PC-9 (cell line): ENCODE measurements around the gene AADAC.

Source experiments
- EZH2 ChIP-seq: fragments of 200-600 bp; sonication (generic); IDR thresholded peaks from 2 replicates; pipeline ENCODE4 v1.8.0; 2017; ENCODE audit warnings: antibody characterized with exemption, low read depth
- TF ChIP-seq, protein P1 (sequence below): fragments of 200-600 bp; sonication (generic); conservative IDR thresholded peaks from 2 replicates; pipeline ENCODE4 v1.6.1; 2017; ENCODE audit warnings: mixed run types, antibody characterized with exemption, mild to moderate bottlenecking, moderate library complexity

GRCh38 chr3:151777880-151778279 is 36.0 kb upstream of the AADAC start:
- TF ChIP-seq, protein P1, sequence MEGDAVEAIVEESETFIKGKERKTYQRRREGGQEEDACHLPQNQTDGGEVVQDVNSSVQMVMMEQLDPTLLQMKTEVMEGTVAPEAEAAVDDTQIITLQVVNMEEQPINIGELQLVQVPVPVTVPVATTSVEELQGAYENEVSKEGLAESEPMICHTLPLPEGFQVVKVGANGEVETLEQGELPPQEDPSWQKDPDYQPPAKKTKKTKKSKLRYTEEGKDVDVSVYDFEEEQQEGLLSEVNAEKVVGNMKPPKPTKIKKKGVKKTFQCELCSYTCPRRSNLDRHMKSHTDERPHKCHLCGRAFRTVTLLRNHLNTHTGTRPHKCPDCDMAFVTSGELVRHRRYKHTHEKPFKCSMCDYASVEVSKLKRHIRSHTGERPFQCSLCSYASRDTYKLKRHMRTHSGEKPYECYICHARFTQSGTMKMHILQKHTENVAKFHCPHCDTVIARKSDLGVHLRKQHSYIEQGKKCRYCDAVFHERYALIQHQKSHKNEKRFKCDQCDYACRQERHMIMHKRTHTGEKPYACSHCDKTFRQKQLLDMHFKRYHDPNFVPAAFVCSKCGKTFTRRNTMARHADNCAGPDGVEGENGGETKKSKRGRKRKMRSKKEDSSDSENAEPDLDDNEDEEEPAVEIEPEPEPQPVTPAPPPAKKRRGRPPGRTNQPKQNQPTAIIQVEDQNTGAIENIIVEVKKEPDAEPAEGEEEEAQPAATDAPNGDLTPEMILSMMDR: no peak
- TF ChIP-seq EZH2: no peak
